CD4-positive, alpha-beta T cell treated with Interleukin-6 at 100 ng/mL for 8 hours (primary cell): Measurements from ENCODE around the gene SORL1.

Source experiments
- DNase-seq: peaks from one replicate; pipeline ENCODE4 v3.0.0-alpha.2; 2020; ENCODE audit warnings: mixed read lengths, low spot score

Gene SORL1

GRCh38 chr11:121510438-121510837, 58.3 kb downstream of the SORL1 start:
- no peak for DNase-seq

GRCh38 chr11:121512468-121513465, 60.7 kb downstream of the SORL1 start:
- no peak for DNase-seq

- DNase-seq: no peak
Observed at GRCh38 chr11:121513807-121514206, 61.7 kb downstream of the SORL1 start.

GRCh38 chr11:121514432-121515334, 62.6 kb downstream of the SORL1 start:
- no peak for DNase-seq

- DNase-seq: no peak
Observed at GRCh38 chr11:121515335-121515671, 63.2 kb downstream of the SORL1 start.

- DNase-seq: no peak
Observed at GRCh38 chr11:121517996-121518395, 65.9 kb downstream of the SORL1 start.

GRCh38 chr11:121520243-121521144, 68.4 kb downstream of the SORL1 start:
- no peak for DNase-seq

- DNase-seq: no peak
Observed at GRCh38 chr11:121521145-121522042, 69.3 kb downstream of the SORL1 start.

GRCh38 chr11:121522043-121522941, 70.2 kb downstream of the SORL1 start:
- no peak for DNase-seq

- DNase-seq: no peak
Observed at GRCh38 chr11:121523581-121524232, 71.6 kb downstream of the SORL1 start.

GRCh38 chr11:121524233-121524631, 72.1 kb downstream of the SORL1 start:
- no peak for DNase-seq

- DNase-seq: no peak
Observed at GRCh38 chr11:121525376-121525775, 73.3 kb downstream of the SORL1 start.

GRCh38 chr11:121530257-121530656, 78.1 kb downstream of the SORL1 start:
- no peak for DNase-seq

GRCh38 chr11:121533601-121534000, 81.5 kb downstream of the SORL1 start:
- no peak for DNase-seq

GRCh38 chr11:121534131-121535093, 82.3 kb downstream of the SORL1 start:
- DNase-seq: no peak

- DNase-seq: no peak
Observed at GRCh38 chr11:121535129-121535796, 83.1 kb downstream of the SORL1 start.

- no peak for DNase-seq
Observed at GRCh38 chr11:121536126-121536525, 84.0 kb downstream of the SORL1 start.
